Upper lobe of left lung (tissue), 6 donors: Measurements from ENCODE around the gene FIBIN. TPM values are rescaled to one million over a fixed set of nuclear protein-coding genes. Genes with fewer than 3 reads are reported as not detected.

Experiments used
- ATAC-seq, 2 donors: fragments of 200-7000 bp; cut with Tn5 transposase; one replicate each; pipeline ENCODE4 v1.9.1; 2022; ENCODE audit warnings: mild to moderate bottlenecking in 2 of 2, moderate library complexity in 2 of 2; ENCODE audit not compliant: low FRiP score in 2 of 2
- DNase-seq, 2 donors: peaks; one replicate each; pipeline ENCODE4 v3.0.0-alpha.2; 2019 to 2020
- H3K27ac ChIP-seq, 4 donors: fragments of 200-600 bp; sonication (generic); one replicate each; pipeline ENCODE4 v1.5.1; 2016 to 2019
- H3K27me3 ChIP-seq, 4 donors: fragments of 200-600 bp; sonication (generic); one replicate each; pipeline ENCODE4 v1.5.1; 2017 to 2019
- H3K36me3 ChIP-seq, 4 donors: fragments of 200-600 bp; sonication (generic); one replicate each; pipeline ENCODE4 v1.5.1; 2016 to 2019
- H3K4me1 ChIP-seq, 4 donors: fragments of 200-600 bp; sonication (generic); one replicate each; pipeline ENCODE4 v1.5.1; 2018 to 2019
- H3K4me3 ChIP-seq, 4 donors: fragments of 200-600 bp; sonication (generic); one replicate each; pipeline ENCODE4 v1.5.1; 2017 to 2019; ENCODE audit warnings: mild to moderate bottlenecking in 2 of 4, moderate library complexity in 1 of 4
- H3K9me3 ChIP-seq, 4 donors: fragments of 200-600 bp; sonication (generic); one replicate each; pipeline ENCODE4 v1.5.1; 2018 to 2019
- CTCF ChIP-seq, 6 experiments: fragments of 450-650 bp in 4 of 6; fragments of 200-600 bp in 2 of 6; sonication (generic) in 2 of 6; IDR thresholded peaks; one replicate each; pipeline ENCODE4 v1.5.1; 2016 to 2019; ENCODE audit warnings: antibody characterized with exemption in 6 of 6
- EP300 ChIP-seq, 4 donors: sonication (generic); formaldehyde crosslinking; IDR thresholded peaks; one replicate each; pipeline ENCODE4 v1.5.1; 2017; ENCODE audit warnings: antibody characterized with exemption in 4 of 4, control low read depth in 2 of 4
- POLR2A ChIP-seq, 4 donors: fragments of 450-650 bp; IDR thresholded peaks; one replicate each; pipeline ENCODE4 v1.5.1; 2016 to 2017; ENCODE audit warnings: antibody characterized with exemption in 4 of 4, mild to moderate bottlenecking in 2 of 4
- POLR2AphosphoS5 ChIP-seq, 2 donors: sonication (generic); formaldehyde crosslinking; IDR thresholded peaks; one replicate each; pipeline ENCODE4 v1.5.1; 2017; ENCODE audit warnings: antibody characterized with exemption in 2 of 2
- WGBS, 2 donors: methylation state at CpG; one replicate each; pipeline ENCODE4 v1.1.5; 2017 to 2018; 5-methylcytosine and 5-hydroxymethylcytosine counted together
- total RNA-seq, 6 donors: library from RNA; depleted of rRNA in 4 of 6; stranded (reverse); fragments of >200 nt in 4 of 6; gene quantifications; one replicate each; pipeline versions ENCODE4 v1.1.0 to v1.2.1, GENCODE V29; 2016 to 2021
- donor health status: DM: no; HTN: no; CAD: no; lungs with moderate emphysema.
- donor health status: DM: no; HTN: yes; CAD: no; lungs with severe emphysema.

FIBIN gene
- total RNA-seq, 6 donors from 2014 or later = 14.7 to 40.0 (median 25.0) TPM

DNA sequence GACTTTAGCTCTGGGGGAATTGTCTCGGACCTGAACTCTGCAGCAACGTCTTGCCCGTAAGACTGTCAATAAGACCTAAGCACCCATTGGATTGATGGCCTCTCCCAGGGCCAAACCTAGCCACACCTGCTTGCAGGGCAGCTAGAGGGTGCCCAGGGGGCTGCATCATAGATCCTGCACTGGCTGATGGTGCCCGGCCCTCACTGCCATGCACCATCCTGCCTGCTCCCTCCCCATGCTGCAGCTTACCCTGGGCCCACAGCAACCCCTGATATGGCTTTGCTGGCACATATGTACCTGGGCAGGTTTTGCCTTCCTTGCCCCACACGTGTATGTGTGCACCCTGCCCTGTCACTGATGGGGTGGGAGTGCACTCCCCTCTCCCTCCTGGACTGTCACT, 37.8 kb downstream of the FIBIN start:
- no peaks in the 10 kb centered on the region for H3K27me3 ChIP-seq
- TF ChIP-seq POLR2A (IDR thresholded peaks at IDR 0.05) = no peak
- no peak for TF ChIP-seq POLR2AphosphoS5 (IDR thresholded peaks at IDR 0.05)
- TF ChIP-seq EP300 (IDR thresholded peaks at IDR 0.05) = no peak
- TF ChIP-seq CTCF (IDR thresholded peaks at IDR 0.05) = no peak
- 83 to 91% methylated on average over 1 to 5 of the region's 5 CpGs for WGBS, 2 donors
- no peaks in the 10 kb centered on the region for H3K4me1 ChIP-seq
- H3K27ac ChIP-seq = no peak overlapping the region
- H3K4me3 ChIP-seq = no peak overlapping the region
- DNase-seq (peak in 1 of 2 donors; percentile 20), ATAC-seq (peak in 1 of 2 donors; percentile 62)
- H3K36me3 ChIP-seq = no peaks in the 10 kb centered on the region
- peaks cover 0 to 3% (median 0%) of the 10 kb centered on the region in 4 donors for H3K9me3 ChIP-seq

- H3K36me3 ChIP-seq = no peaks in the 10 kb centered on the region
- DNase-seq (no peak), ATAC-seq (no peak)
- H3K27me3 ChIP-seq = no peaks in the 10 kb centered on the region
- H3K27ac ChIP-seq = no peak overlapping the region
- no peak overlapping the region for H3K4me3 ChIP-seq
- peaks cover 0 to 4% (median 2%) of the 10 kb centered on the region in 4 donors for H3K9me3 ChIP-seq
- TF ChIP-seq POLR2A (IDR thresholded peaks at IDR 0.05) = no peak
- TF ChIP-seq EP300 (IDR thresholded peaks at IDR 0.05) = no peak
- no peak for TF ChIP-seq CTCF (IDR thresholded peaks at IDR 0.05)
- TF ChIP-seq POLR2AphosphoS5 (IDR thresholded peaks at IDR 0.05) = no peak
- H3K4me1 ChIP-seq = no peaks in the 10 kb centered on the region
- WGBS, 2 donors = 56 to 73% methylated on average over 3 of the region's 3 CpGs
Observed at GRCh38 chr11:27039873-27040272, 46.0 kb downstream of the FIBIN start.

DNA sequence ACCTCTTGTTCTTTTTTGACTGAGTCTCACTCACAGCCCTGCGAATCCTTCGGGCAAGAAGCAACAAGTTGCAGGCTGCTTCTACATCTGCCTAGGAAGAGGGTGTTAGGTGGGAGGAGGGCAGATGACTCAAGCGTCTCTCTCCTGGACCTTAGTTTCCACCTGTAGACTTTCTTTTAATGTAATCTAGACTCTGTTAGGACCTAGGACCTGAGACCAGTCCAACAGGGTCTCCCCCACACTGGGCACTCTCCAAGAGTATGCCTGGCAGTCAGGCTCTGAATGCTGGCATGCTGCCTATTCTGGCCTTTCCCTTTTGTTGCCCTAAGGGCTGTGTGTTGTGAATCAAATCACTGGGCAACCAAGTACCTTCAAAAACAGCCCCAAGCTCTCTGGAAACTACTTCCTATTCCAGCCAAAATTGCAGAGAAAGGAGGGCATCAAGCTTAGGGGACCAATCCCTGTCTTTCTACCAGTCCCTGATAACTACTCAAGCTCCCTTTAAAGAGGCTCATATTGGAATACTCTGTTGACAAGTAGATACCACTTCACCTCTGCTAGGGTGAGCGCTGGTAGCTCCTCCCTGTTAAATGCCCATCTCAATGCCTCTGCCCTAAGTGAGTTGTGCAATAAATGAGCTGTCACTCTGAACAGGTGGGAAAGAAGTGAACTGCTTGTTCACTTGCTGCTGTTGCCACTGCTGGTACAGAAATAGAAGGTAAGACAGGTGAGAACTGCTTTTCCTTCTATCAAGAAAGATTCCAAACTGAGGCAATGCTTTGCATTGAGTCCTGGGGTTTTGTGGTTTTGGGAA, 46.6 kb downstream of the FIBIN start, which contains the start of gene BBOX1:
Gene BBOX1 (plus strand): TSS at position 514 of the 814 bp plus-strand sequence. CDS start 14,616 bp downstream, outside the sequence.
- TF ChIP-seq POLR2AphosphoS5 (IDR thresholded peaks at IDR 0.05) (no peak), EP300 (IDR thresholded peaks at IDR 0.05) (no peak), POLR2A (IDR thresholded peaks at IDR 0.05) (no peak), CTCF (IDR thresholded peaks at IDR 0.05) (no peak)
- WGBS, 2 donors = 57 to 63% methylated on average over 4 of the region's 4 CpGs
- Histone ChIP-seq H3K36me3 (no peaks in the 10 kb centered on the region), H3K4me1 (no peaks in the 10 kb centered on the region), H3K27ac (no peak within 1 kb of the TSS), H3K9me3 (peaks cover 0 to 4% (median 0%) of the 10 kb centered on the region in 4 donors), H3K4me3 (no peak within 1 kb of the TSS), H3K27me3 (no peaks in the 10 kb centered on the region)
- ATAC-seq = peak; percentile 35 to 40
- no peak for DNase-seq

- 62 to 71% methylated on average over 2 of the region's 2 CpGs for WGBS, 2 donors
- no peaks in the 10 kb centered on the region for H3K4me1 ChIP-seq
- H3K36me3 ChIP-seq = no peaks in the 10 kb centered on the region
- no peak overlapping the region for H3K27ac ChIP-seq
- H3K4me3 ChIP-seq = no peak overlapping the region
- DNase-seq (no peak), ATAC-seq (no peak)
- no peaks in the 10 kb centered on the region for H3K27me3 ChIP-seq
- no peak for TF ChIP-seq POLR2A (IDR thresholded peaks at IDR 0.05)
- TF ChIP-seq CTCF (IDR thresholded peaks at IDR 0.05) = no peak
- TF ChIP-seq POLR2AphosphoS5 (IDR thresholded peaks at IDR 0.05) = no peak
- no peak for TF ChIP-seq EP300 (IDR thresholded peaks at IDR 0.05)
- H3K9me3 ChIP-seq = peaks cover 0 to 4% (median 0%) of the 10 kb centered on the region in 4 donors
Observed at GRCh38 chr11:27041141-27041899, 47.4 kb downstream of the FIBIN start.

Other genes starting within 250 kb of the FIBIN start
- gene BBOX1, start 46.7 kb downstream of the FIBIN start, total RNA-seq = under 1 TPM in 2 of 6 donors, not detected in 4; 0.51 to 0.79 TPM